ENCODE data around the gene SERHL2.
A peak's percentile ranks its signal among the peaks of the same experiment; 100 is the strongest.
"Not testable (repeated sequence)": the region's sequence is repeated elsewhere in the genome, so short reads cannot be mapped to it uniquely, and the experiment has no call there.

SERHL2 gene

DNA sequence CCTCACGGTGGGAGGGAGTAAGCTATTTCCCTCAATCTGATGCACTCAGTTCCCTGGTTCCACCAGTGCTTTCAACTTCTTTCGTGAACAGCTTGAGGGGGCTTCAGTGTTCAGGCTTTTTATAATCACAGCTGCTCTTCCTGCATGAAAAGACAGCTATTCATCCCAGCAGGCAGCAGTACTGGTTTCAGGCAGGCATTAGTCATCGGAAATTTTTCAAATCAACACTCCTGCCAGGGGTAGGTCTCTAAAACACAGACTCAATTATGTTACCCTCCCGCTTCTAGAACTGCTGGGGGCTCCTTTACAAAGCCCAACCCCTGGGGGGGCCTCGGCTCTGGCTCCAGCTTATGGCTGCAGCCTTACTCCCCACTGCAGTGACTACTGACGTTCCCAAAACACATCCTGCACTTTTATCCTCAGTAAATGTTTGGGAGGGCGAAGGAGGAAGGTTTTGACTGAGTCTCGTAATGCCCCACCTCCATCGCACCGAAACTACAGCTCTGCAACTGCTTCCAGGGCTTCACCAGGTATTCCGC is 55.1 kb downstream of the SERHL2 start:
- no peak for DNase-seq

DNA sequence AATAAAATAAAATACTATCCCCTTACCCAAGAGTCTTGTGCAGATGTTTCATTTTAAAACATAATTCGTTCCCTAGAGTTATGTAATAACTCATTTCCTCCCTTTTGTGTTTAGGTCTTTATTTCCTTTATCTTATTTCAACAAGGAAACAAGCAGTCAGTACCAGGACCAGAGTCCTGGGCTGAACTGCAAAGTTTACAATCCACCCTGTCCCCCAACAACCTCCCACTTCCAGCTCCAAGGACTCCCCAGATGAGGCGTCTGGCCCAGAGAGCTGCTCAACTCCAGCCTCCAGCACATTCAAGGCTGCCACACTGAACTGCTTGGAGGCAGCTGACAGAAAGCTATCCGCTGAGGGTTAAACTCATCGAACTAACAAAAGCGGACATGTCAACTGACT is 56.4 kb downstream of the SERHL2 start:
- no peak for DNase-seq

DNA sequence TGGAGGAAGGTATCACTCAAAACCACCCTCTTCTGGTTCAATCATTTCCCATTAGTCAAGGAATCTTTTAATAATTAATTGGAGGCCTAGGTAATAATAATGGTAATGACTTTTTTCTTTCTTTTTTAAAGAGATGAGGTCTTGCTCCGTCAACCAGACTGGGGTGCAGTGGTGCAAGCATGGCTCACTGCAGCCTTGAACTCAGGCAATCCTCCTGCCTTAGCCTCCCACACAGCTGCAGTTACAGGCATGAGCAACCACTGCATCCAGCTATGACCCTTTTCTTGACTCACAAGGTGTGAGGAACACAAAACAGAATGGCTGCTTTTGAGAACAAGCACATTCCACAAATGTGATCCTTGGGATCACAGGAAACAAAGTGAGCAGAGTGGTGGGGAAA is 57.3 kb downstream of the SERHL2 start:
- DNase-seq, result no peak

DNA sequence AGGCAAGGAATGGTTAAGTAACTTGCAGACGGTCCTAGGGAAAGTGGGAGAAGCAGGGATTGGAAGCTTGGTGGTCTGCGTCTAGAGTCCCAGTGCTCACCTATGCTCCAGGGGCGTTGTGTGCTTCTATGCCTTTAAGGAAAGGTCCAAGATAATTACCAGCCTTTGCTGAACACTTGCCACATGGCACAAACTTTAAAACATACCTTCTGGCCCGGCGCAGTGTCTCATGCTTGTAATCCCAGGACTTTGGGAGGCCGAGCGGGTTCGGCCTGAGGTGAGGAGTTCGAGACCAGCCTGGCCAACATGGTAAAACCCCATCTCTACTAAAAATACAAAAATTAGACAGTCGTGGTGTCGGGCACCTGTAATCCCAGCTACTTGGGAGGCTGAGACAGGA is 58.6 kb downstream of the SERHL2 start:
- DNase-seq, result no peak

DNA sequence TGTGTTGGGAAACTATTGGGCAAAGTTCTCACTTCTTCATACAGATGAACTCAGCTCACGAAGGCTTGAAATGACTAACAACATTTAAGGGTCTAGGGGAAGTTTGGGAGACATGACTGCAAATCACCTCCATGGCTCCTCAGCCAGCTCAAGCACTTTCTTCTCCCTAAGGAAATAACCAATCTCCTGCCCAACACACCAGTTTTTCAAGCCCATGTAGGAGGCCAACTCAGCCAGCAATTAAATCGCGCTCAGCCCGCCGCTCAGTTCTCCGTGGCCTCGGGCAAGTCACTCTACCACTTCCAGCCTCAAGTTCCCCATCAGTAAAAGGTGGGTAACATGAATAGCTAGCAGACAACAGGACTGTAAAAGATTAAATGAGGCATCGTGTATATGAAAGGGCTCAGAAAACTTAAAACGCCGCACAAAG is 60.1 kb downstream of the SERHL2 start:
- no peak for DNase-seq

DNA sequence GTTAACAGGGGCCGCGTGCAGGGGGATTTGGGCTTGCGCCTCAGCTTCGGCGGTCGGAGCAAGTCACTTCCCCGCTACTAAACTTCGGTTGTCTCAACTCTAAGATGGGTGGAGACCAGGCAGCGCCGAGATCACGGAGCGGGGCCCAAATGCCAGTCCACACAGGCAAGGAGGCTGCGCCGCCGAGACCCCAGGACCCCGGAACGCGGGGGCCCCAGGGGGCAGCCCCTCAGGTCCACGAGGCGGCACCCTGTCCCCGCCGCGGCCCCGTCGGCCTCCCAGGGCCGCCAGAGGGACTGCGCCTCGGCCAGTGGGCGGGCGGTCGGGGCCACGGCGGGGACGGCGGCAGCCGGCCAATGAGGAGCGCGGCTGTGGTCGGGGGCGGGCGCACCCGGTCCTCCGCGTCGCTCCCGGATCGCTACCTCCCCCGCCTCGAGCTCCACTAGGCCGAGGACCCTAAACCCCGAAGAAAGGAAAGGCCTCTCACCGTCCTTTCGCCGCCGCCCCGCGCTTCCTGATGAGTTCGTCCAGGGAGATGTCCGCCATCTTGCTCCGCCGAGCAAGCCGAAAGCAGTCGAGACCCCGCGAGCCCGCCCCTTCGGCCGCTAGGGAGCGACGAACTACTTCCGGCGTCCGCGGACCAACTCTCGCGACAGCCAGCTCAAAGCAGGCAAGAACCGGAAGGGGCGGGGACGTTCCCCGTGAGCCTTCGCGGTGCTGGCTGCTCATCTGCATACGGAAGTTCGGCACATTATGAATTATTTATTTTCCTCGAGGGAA is 60.7 kb downstream of the SERHL2 start, which contains the start of gene POLDIP3:
POLDIP3 (minus strand) TSS at position 572 of the 780 bp plus-strand sequence; CDS start at position 546, 26 bp downstream.
- peak; percentile 81 for DNase-seq

DNA sequence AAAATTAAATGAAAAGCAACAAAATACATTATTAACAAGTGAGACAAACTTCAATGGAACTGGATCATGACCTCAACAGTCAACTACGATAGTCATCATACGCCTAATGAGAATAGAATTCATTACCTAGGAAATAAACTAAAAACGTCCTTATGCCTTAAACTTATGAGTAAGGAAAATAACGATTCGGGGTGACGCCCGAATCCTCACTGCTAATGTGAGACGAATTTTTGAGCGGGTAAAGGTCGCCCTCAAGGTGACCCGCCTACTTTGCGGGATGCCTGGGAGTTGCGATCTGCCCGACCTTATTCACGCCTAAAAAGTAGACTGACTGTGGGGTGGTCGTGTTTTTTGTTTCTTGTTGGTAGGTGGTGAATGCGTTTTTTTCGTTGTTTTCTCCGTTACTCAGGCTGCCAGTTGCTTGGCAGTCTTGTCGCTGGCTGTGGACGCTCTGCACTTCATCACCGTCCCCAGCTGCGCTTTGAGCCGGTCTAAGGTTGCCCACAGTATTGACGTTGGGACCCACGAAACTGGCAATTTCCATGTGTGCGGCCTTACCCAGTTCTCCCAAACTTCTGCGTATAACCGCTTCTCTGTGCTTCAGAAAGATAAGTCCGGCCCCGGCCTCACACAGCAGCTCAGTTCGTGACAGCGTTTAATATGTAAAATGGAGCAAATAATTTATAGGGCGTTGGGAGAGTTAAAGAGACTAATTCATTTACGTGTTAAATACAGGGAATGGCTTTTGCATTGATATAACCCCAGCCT is 61.5 kb downstream of the SERHL2 start:
- DNase-seq, result peak; percentile 99

DNA sequence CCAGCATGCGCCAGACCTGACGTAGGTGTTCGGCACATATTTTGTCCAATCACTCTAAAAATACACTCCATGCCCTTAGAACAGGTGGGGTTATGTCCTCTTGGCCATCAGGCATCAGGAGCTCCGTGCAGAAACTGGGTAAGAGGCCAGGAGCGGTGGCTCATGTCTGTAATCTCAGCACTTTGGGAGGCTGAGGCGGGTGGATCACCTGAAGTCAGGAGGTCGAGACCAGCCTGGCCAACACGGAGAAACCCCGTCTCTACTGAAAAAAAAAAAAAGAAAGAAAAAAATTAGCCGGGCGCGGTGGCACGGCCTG is 62.1 kb downstream of the SERHL2 start:
- DNase-seq, result not testable (repeated sequence)

DNA sequence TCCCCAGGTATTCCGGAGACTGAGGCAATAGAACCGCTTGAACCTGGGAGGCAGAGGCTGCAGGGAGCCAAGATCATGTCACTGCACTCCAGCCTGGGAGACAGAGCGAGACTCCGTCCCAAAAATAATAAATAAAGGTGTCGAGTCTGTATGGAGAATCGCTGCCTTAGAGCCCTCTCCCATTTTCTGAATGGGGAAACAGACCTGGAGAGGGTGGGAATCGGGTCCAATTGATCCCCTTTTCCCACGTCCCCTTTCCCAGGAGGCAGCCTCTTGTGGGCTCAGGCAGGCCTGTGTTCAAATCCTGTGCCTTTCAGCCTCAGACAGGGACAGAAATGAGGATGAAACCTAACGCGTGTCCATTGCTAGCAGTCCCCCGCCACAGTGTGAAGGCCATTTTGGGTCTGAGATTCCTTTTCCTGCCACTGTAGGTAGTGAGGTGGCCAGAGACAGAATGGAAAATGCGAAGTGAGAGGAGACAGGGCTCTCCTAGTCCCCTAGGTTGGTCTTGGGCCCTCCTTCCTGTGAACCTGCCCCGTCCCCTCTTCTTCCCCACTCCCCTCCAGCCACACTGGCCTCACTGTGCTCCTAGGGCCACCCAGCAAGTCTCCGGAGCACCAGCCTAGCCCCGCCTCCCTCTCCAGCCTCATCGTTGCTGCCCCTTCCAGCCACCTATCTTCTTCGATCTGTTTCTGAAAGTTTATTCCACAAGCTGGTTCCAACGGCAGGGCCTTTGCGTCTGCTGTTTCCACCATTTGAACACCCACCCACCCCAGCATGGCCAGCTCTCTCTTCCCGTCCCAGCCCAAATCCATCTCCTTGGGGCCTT is 63.6 kb downstream of the SERHL2 start:
- no peak for DNase-seq

DNA sequence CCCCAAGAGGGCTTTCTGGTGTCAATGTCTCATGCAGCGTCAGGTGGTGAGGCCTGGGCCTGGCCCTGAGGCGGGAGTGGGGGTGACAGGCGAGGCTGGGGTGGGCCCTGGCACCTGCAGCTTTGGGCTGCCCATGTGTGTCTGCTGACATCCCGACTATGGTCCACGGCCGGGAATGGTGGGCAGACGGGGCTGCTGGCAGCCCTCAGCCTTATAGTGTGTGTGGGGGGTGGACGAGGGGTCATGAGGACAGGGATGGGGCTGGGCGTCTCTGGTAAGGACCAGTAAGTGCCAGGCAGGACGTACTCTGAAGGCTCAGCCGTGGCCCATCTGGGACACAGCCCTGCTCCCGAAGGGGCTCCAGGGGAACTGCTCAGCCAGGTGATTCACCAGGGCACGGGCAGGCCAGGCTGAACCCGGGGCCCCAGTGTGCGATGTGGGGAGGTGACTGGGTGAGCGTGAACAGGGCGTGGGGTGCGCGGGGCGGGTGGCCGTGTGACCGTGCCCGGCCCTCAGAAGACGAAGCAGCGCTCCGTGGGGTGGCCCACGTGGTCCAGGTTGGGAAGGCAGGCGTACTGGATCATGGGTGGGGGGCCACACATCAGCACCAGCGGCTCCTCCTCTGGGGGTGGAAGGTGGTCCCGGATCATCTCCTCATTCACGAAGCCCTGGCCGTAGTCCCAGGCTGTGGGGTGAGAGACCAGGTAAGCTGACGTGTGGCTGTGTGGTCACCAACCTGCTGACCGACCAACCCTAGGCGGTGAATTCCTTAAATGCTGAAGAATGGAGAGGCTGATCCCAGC is 65.7 kb downstream of the SERHL2 start:
- DNase-seq, result no peak

DNA sequence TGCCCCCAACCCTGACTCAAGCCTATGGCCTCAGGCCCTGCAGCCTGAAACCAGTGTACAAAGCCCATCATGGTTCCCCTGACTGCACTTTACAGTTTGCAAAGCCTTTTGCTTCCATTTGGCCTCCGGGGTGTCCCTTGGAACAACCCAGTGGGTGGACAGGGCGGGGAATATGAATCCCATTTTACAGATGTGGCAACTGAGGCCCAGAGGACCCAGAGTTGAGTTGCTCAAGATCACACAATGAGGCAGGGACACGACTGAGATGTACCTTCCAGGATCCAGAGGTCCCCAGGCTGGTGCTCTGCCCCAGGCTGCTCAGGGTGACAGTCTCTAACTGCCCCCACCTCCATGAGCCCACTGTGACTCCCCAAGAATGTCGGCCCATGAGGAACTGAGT is 66.3 kb downstream of the SERHL2 start:
- no peak for DNase-seq

DNA sequence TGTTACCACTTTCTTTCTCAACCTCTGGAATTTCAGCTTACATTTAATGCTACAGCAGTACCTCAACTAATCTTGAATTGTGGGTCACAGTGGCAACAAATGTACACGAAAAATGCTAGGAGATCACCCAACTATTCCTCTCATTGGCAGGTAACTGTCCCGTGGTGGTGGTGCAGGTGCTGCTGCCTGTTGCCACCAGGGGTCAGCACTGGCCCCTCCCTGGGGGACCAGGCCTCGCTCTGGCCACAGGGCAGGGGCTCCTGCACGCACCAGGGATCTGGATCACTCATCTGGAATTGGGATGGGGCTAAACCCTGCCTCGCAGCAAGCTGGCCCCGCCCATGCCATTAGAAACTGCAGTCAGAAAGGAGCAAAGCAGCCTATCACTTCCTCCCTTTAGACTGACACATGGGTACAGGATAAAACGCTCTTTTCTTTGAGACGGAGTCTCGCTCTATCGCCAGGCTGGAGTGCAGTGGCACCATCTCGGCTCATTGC is 67.8 kb downstream of the SERHL2 start:
- DNase-seq, result no peak

DNA sequence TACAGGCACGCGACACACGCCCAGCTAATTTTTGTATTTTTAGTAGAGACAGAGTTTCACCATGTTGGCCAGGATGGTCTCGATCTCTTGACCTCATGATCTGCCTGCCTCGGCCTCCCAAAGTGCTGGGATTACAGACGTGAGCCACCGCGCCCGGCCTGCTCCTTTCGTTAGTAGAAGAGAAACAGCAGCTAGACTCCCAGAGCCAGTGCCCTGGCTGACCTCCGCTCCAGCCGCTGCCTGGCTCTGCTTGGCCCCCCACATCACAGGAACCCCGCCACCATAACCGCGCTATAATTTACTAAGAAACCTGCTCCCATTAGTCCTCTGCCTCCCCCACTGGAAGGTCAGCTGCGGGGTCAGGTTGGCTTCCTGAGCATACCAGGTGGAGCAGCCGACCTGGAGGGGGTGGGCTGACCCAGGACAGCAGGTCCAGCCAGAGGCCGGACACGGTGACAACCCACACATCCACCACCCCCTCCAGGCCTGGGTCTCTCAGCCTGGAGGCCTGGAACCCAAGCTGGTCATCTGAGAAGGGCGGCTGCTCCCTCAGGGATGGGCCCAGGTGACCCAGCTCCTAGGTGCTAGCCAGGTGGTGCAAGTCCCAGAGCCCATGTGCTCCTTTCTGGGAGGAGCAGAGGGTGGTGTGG is 68.4 kb downstream of the SERHL2 start:
- DNase-seq, result no peak

DNA sequence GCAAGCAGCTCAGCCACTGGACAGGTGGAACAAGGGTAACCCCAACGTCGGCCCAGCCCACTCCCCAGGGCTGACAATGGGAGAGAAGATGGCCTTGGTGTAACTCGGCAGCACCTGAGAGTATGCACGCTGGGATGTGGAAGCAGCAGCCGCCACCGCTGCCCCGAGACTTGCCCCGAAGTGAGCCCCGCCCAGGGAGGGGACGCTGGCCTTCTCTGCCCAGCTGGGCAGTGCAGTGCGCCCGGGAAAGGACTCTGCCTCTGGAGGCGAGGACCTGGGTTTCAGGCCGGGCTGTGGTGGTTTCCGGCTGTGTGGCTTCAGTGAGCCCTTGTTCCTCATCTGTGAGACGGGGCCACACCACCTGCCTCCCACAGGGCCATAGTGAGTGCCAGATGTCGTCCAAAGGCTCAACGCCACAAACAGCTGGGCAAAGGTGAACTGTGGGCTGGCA is 69.6 kb downstream of the SERHL2 start:
- no peak for DNase-seq
